WTC11 (cell line): Measurements from ENCODE around the gene TOMM5. TPM values are rescaled to one million over a fixed set of nuclear protein-coding genes. Genes with fewer than 3 reads are reported as not detected.

Experiments used
- ATAC-seq: fragments of 200-7000 bp; cut with Tn5 transposase; 2 replicates; pipeline ENCODE4 v1.10.0; 2021; ENCODE audit warnings: mild to moderate bottlenecking, moderate library complexity
- CTCF ChIA-PET: fragments of 300-600 bp; sonication (Branson Sonifier 250); formaldehyde crosslinking; loops from one replicate; lab custom pipeline; 2021; ENCODE audit warnings: antibody characterized with exemption; lab: Charles Lee
- POLR2A ChIA-PET: fragments of 350-600 bp; sonication (Branson Sonifier 250); formaldehyde crosslinking; loops from one replicate; lab custom pipeline; 2021; ENCODE audit warnings: antibody characterized with exemption; lab: Charles Lee
- DNase-seq: peaks from one replicate; pipeline ENCODE4 v3.0.0; 2021; ENCODE audit warnings: low spot score
- H3K27ac Mint-ChIP-seq: 2 replicates; pipeline ENCODE4 v1.8.0; 2021; ENCODE audit warnings: mixed read lengths
- H3K27me3 Mint-ChIP-seq: 2 replicates; pipeline ENCODE4 v1.8.0; 2021; ENCODE audit warnings: low read depth, mild to moderate bottlenecking, moderate library complexity, mixed read lengths
- H3K36me3 Mint-ChIP-seq: 2 replicates; pipeline ENCODE4 v1.8.0; 2021; ENCODE audit warnings: mixed read lengths
- H3K4me1 Mint-ChIP-seq: 2 replicates; pipeline ENCODE4 v1.8.0; 2022; ENCODE audit warnings: mixed read lengths
- H3K4me3 Mint-ChIP-seq: 2 replicates; pipeline ENCODE4 v1.8.0; 2021; ENCODE audit warnings: mild to moderate bottlenecking, moderate library complexity, mixed read lengths
- H3K9me3 Mint-ChIP-seq: 2 replicates; pipeline ENCODE4 v1.8.0; 2021; ENCODE audit warnings: mixed read lengths
- ELF4 ChIP-seq: sonication (generic); formaldehyde crosslinking; IDR thresholded peaks from 2 replicates; pipeline ENCODE4 v1.8.1; 2022; ENCODE audit warnings: low read depth, mild to moderate bottlenecking, moderate library complexity, missing genetic modification reagents
- EMX1 ChIP-seq: fragments of 250-450 bp; sonication (Bioruptor Pico); IDR thresholded peaks from 2 replicates; pipeline ENCODE4 v1.8.0; 2021; ENCODE audit warnings: mild to moderate bottlenecking
- ETV6 ChIP-seq: sonication (generic); formaldehyde crosslinking; IDR thresholded peaks from 2 replicates; pipeline ENCODE4 v1.8.1; 2022; ENCODE audit warnings: mild to moderate bottlenecking, missing genetic modification reagents
- FOXP1 ChIP-seq: sonication (generic); formaldehyde crosslinking; IDR thresholded peaks from 2 replicates; pipeline ENCODE4 v1.8.0; 2022; ENCODE audit warnings: missing genetic modification reagents, mild to moderate bottlenecking, moderate library complexity, borderline replicate concordance
- FOXP4 ChIP-seq: sonication (generic); formaldehyde crosslinking; IDR thresholded peaks from 2 replicates; pipeline ENCODE4 v1.8.0; 2022; ENCODE audit warnings: mild to moderate bottlenecking, missing genetic modification reagents
- GRHL2 ChIP-seq: fragments of 250-450 bp; sonication (Bioruptor Pico); IDR thresholded peaks from 2 replicates; pipeline ENCODE4 v1.8.0; 2022; ENCODE audit warnings: mild to moderate bottlenecking, moderate library complexity; ENCODE audit not compliant: insufficient replicate concordance, severe bottlenecking
- MLX ChIP-seq: sonication (generic); formaldehyde crosslinking; IDR thresholded peaks from 2 replicates; pipeline ENCODE4 v1.8.1; 2023; ENCODE audit warnings: mild to moderate bottlenecking, missing genetic modification reagents, moderate library complexity
- NFE2L1 ChIP-seq: sonication (generic); formaldehyde crosslinking; IDR thresholded peaks from 2 replicates; pipeline ENCODE4 v1.8.1; 2023; ENCODE audit warnings: missing genetic modification reagents
- NR2C2 ChIP-seq: sonication (generic); formaldehyde crosslinking; IDR thresholded peaks from 2 replicates; pipeline ENCODE4 v1.8.0; 2022; ENCODE audit warnings: mild to moderate bottlenecking, missing genetic modification reagents
- OVOL2 ChIP-seq: fragments of 250-450 bp; sonication (Bioruptor Pico); IDR thresholded peaks from 2 replicates; pipeline ENCODE4 v1.9.0; 2021; ENCODE audit warnings: mild to moderate bottlenecking, borderline replicate concordance
- TEAD1 ChIP-seq: sonication (generic); formaldehyde crosslinking; IDR thresholded peaks from 2 replicates; pipeline ENCODE4 v1.8.0; 2022; ENCODE audit warnings: mild to moderate bottlenecking, missing genetic modification reagents
- ZNF263 ChIP-seq: sonication (generic); formaldehyde crosslinking; IDR thresholded peaks from 2 replicates; pipeline ENCODE4 v1.8.1; 2022; ENCODE audit warnings: low read depth, mild to moderate bottlenecking, moderate library complexity, missing genetic modification reagents
- ZNF317 ChIP-seq: sonication (generic); formaldehyde crosslinking; IDR thresholded peaks from 2 replicates; pipeline ENCODE4 v1.8.1; 2023; ENCODE audit warnings: low read depth, mild to moderate bottlenecking, moderate library complexity, missing genetic modification reagents, borderline replicate concordance
- ZNF416 ChIP-seq: fragments of 250-450 bp; sonication (Bioruptor Pico); IDR thresholded peaks from 2 replicates; pipeline ENCODE4 v1.9.0; 2021; ENCODE audit warnings: mild to moderate bottlenecking, inconsistent platforms
- total RNA-seq: library from RNA; stranded (reverse); gene quantifications from 3 replicates; pipeline ENCODE4 v1.2.3, GENCODE V29; 2021
- TF ChIP-seq, protein P1 (sequence below): fragments of 250-450 bp; sonication (Bioruptor Pico); conservative IDR thresholded peaks from 2 replicates; pipeline ENCODE4 v1.9.0; 2021; ENCODE audit warnings: mild to moderate bottlenecking
- TF ChIP-seq, protein P2 (sequence below): fragments of 200-600 bp; IDR thresholded peaks from 2 replicates; pipeline ENCODE4 v1.8.0; 2022; ENCODE audit warnings: antibody characterized with exemption
- TF ChIP-seq, protein P3 (sequence below): sonication (generic); formaldehyde crosslinking; IDR thresholded peaks from 2 replicates; pipeline ENCODE4 v1.8.1; 2023; ENCODE audit warnings: mild to moderate bottlenecking, missing genetic modification reagents
- TF ChIP-seq, protein P4 (sequence below): sonication (generic); formaldehyde crosslinking; IDR thresholded peaks from 2 replicates; pipeline ENCODE4 v1.8.0; 2022; ENCODE audit warnings: missing genetic modification reagents

The TOMM5 gene
- total RNA-seq, 1 experiment from 2014 or later = 112 TPM

GRCh38 chr9:37587521-37587920 lies 4.9 kb downstream of the TOMM5 start:
- POLR2A ChIA-PET = no interaction called here
- H3K4me1 Mint-ChIP-seq = peaks cover 20% of the 10 kb centered on the region
- peaks cover 7% of the 10 kb centered on the region for H3K27me3 Mint-ChIP-seq
- CTCF ChIA-PET = no interaction called here
- TF ChIP-seq ZNF416 (CRISPR knock-in tag) = no peak
- TF ChIP-seq ELF4 (CRISPR knock-in tag) = no peak
- no peak for TF ChIP-seq EMX1 (CRISPR knock-in tag)
- TF ChIP-seq, protein P1, sequence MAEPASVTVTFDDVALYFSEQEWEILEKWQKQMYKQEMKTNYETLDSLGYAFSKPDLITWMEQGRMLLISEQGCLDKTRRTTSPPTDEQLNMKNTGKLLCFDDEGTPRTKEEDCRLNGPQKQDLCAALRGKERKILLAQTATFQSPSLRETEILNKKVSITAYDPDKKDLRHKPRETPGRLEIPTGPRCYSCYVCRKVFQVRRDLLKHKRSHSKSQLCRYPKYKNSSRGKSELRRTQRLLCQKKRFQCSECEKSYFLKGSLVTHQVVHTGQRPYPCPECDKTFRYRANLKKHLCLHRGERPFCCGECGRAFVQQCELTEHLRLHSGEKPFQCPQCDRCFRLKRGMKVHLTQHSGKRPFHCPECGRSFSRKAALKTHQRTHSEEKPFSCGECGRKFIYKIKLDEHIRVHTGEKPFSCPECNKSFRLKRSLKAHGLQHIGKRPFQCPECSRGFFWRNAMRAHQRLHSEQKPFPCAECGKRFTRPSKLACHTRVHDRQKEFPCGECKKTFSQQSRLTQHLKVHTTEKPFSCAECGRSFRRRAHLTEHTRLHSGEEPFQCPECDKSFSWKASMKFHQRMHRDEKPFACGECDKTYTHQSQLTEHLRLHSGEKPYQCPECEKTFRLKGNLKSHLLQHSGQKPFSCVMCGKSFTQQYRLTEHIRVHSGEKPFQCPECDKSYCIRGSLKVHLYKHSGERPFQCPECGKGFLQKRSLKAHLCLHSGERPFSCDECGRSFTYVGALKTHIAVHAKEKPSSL (CRISPR knock-in tag) = no peak
- TF ChIP-seq OVOL2 (CRISPR knock-in tag) = no peak
- no peak for TF ChIP-seq NFE2L1 (CRISPR knock-in tag)
- TF ChIP-seq, protein P2, sequence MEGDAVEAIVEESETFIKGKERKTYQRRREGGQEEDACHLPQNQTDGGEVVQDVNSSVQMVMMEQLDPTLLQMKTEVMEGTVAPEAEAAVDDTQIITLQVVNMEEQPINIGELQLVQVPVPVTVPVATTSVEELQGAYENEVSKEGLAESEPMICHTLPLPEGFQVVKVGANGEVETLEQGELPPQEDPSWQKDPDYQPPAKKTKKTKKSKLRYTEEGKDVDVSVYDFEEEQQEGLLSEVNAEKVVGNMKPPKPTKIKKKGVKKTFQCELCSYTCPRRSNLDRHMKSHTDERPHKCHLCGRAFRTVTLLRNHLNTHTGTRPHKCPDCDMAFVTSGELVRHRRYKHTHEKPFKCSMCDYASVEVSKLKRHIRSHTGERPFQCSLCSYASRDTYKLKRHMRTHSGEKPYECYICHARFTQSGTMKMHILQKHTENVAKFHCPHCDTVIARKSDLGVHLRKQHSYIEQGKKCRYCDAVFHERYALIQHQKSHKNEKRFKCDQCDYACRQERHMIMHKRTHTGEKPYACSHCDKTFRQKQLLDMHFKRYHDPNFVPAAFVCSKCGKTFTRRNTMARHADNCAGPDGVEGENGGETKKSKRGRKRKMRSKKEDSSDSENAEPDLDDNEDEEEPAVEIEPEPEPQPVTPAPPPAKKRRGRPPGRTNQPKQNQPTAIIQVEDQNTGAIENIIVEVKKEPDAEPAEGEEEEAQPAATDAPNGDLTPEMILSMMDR = no peak
- no peak for TF ChIP-seq FOXP1 (CRISPR knock-in tag)
- TF ChIP-seq FOXP4 = no peak
- no peak overlapping the region for H3K27ac Mint-ChIP-seq
- DNase-seq = no peak
- no peak overlapping the region for H3K4me3 Mint-ChIP-seq
- no peaks in the 10 kb centered on the region for H3K9me3 Mint-ChIP-seq
- ATAC-seq = no peak
- H3K36me3 Mint-ChIP-seq = peaks cover 62% of the 10 kb centered on the region

DNA sequence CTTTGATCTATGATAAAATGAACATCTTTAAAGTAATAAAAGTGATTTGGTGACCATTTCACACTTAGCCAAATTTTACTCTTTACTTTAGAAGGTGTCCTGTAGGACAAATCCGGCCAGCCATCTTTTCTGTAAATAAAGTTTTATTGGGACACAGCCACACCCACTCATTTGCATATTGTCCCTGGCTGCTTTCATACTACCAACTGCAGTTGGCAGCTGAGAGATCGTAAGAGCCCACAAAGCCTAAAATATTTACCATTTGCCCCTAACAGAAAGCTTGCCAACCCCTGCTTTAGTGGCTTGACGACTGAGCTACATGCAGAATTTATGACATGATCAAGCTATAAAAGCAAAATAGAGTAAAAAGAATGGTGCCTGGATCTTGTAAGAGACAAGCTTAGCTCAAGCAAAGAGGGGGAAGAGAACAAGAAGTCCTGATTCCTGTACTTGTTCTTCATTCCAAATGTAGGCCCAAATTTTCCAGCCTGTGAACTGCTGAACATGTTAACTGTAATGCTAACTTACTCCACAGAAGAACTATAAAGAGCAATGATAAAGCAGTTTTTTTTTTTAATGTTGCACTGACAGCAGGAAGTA lies 8.8 kb downstream of the TOMM5 start:
- ATAC-seq = no peak
- ChIA-PET POLR2A (no interaction called here), CTCF (no interaction called here)
- H3K36me3 Mint-ChIP-seq = peaks cover 58% of the 10 kb centered on the region
- TF ChIP-seq TEAD1 (no peak), ZNF416 (CRISPR knock-in tag) (no peak), GRHL2 (CRISPR knock-in tag) (no peak), FOXP1 (CRISPR knock-in tag) (no peak), EMX1 (CRISPR knock-in tag) (no peak), NR2C2 (CRISPR knock-in tag) (no peak), ELF4 (CRISPR knock-in tag) (no peak), ETV6 (CRISPR knock-in tag) (no peak), MLX (CRISPR knock-in tag) (no peak), ZNF263 (CRISPR knock-in tag) (no peak), ZNF317 (CRISPR knock-in tag) (no peak)
- TF ChIP-seq, protein P3, sequence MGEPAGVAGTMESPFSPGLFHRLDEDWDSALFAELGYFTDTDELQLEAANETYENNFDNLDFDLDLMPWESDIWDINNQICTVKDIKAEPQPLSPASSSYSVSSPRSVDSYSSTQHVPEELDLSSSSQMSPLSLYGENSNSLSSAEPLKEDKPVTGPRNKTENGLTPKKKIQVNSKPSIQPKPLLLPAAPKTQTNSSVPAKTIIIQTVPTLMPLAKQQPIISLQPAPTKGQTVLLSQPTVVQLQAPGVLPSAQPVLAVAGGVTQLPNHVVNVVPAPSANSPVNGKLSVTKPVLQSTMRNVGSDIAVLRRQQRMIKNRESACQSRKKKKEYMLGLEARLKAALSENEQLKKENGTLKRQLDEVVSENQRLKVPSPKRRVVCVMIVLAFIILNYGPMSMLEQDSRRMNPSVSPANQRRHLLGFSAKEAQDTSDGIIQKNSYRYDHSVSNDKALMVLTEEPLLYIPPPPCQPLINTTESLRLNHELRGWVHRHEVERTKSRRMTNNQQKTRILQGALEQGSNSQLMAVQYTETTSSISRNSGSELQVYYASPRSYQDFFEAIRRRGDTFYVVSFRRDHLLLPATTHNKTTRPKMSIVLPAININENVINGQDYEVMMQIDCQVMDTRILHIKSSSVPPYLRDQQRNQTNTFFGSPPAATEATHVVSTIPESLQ (CRISPR knock-in tag) = no peak
- TF ChIP-seq, protein P4, sequence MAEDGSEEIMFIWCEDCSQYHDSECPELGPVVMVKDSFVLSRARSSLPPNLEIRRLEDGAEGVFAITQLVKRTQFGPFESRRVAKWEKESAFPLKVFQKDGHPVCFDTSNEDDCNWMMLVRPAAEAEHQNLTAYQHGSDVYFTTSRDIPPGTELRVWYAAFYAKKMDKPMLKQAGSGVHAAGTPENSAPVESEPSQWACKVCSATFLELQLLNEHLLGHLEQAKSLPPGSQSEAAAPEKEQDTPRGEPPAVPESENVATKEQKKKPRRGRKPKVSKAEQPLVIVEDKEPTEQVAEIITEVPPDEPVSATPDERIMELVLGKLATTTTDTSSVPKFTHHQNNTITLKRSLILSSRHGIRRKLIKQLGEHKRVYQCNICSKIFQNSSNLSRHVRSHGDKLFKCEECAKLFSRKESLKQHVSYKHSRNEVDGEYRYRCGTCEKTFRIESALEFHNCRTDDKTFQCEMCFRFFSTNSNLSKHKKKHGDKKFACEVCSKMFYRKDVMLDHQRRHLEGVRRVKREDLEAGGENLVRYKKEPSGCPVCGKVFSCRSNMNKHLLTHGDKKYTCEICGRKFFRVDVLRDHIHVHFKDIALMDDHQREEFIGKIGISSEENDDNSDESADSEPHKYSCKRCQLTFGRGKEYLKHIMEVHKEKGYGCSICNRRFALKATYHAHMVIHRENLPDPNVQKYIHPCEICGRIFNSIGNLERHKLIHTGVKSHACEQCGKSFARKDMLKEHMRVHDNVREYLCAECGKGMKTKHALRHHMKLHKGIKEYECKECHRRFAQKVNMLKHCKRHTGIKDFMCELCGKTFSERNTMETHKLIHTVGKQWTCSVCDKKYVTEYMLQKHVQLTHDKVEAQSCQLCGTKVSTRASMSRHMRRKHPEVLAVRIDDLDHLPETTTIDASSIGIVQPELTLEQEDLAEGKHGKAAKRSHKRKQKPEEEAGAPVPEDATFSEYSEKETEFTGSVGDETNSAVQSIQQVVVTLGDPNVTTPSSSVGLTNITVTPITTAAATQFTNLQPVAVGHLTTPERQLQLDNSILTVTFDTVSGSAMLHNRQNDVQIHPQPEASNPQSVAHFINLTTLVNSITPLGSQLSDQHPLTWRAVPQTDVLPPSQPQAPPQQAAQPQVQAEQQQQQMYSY (CRISPR knock-in tag) = no peak
- H3K27me3 Mint-ChIP-seq = no peaks in the 10 kb centered on the region
- no peak for DNase-seq
- no peaks in the 10 kb centered on the region for H3K4me1 Mint-ChIP-seq
- no peaks in the 10 kb centered on the region for H3K9me3 Mint-ChIP-seq
- peak overlapping the region; percentile 7; the same call in 1 of the 2 replicates for H3K27ac Mint-ChIP-seq
- H3K4me3 Mint-ChIP-seq = no peak overlapping the region
